ENCODE measurements around the gene RELL2. TPM values are rescaled to one million over a fixed set of nuclear protein-coding genes. Genes with fewer than 3 reads are reported as not detected.
A peak's percentile ranks its signal among the peaks of the same experiment; 100 is the strongest.

RELL2 gene
- total RNA-seq, 1 donor from 2014 or later: 7.3 TPM

DNA sequence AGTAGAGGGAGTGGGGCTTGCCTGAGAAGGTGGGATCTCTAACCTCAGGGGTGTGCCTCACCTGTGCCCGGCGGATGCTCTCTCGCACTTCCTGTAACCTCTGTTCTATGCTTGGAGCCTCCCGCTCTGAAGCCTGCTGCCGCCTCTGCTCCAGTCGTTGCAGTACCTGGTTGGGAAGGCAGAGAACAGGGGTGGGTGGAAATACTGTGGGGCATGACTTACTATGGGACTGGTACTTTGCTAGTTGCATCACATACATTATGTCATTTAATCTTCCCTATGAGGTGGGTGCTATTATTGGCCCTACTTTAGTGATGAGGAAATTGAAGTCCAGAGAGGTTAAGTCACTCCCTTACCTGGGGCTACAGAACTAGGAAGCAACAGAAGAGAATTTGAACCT is 9.2 kb downstream of the RELL2 start:
- DNase-seq (ENCODE audit: low spot score in 2 of 2): no peak
- no peak for FAIRE-seq

DNA sequence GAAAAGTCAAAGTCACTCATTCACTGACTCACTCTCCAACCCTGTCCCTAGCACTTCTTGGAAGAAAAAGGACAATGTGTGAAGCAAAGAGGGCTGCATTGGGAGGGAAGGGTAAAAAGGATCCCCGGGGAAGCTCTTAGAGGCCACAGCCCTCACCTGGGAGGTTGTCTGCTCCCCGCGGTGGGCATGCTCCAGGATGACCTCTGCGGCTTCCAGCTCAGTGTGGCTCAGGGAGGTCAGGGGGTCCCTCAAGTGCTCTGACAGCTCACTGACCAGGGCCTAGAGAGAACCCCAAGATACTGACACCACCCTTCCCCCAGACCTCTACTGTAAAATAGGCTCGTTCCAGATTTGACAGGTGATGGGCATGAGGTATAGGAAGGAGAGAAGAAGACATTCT is 10.4 kb downstream of the RELL2 start:
- DNase-seq (ENCODE audit: low spot score in 2 of 2) (no peak), FAIRE-seq (no peak)

DNA sequence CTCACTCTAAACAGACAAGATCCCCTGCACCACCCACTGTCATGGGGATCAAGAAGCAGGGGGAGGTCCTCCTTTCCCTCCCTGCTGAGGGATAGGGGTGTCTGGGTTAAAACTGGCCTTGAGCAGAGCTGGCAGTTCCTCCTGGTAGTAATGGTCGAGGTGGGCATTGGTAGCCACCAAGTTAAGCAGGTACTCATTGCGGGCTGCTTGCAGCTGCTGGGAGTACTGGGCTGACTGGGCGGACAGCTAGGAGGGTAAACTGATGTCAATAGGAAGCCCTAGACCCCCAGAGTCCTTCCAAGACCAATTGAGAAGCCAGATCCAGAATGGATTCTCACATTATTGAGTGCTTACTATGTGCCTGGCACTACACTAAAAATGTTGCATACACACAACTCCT is 11.1 kb downstream of the RELL2 start:
- DNase-seq (ENCODE audit: low spot score in 2 of 2): no peak
- no peak for FAIRE-seq

DNA sequence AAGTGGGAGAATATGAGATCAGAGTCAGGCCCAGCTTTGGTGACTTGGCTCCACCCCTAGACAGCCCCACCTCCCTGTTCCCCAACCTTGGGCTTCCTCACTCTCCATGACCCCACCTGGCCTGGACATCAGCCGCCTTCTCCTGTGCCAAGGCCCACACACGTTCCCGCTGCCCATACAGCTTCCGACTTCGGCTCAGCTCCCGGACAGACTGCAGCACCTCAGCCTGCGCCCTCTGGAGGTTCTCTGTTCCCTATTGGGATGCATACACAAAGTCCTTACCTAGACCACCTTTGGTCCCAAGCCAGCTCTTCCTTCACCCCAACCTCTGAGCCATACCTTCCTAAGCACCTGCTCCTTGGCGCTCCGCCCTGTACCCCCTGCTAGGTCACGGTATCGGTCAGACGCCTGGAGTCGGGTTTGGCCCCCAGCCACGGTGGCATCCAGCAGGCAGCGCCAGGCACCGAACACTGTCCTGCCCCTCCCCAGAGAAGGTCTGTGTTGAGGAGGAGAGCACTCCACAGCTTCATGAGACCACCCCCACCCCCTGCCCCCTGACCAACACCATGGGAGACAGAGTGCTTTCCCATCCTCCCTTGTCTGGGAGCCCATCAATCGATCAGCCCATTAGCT is 12.4 kb downstream of the RELL2 start:
- no peak for FAIRE-seq

DNA sequence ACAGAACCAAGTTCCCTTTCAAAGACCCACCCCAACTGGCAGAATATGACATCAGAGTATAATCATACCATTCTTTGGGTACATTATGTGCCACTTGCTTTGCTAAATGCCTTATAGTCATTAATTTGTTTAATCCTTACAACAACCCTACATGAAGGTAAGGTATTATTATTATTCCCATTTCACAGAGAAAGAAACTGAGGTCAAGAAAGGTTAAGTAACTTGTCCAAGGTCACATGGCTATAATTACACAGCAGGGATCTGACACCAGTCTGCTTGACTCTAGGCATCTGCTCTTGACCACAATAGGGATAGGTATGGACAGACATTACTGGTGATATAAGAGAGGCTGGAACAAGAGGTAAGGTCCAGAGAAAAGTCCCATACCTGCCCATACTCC is 13.2 kb downstream of the RELL2 start:
- DNase-seq (ENCODE audit: low spot score in 2 of 2) (no peak), FAIRE-seq (no peak)

More for the DNA sequence above, 12.4 kb downstream of the RELL2 start:
- DNase-seq (ENCODE audit: low spot score in 2 of 2): no peak

DNA sequence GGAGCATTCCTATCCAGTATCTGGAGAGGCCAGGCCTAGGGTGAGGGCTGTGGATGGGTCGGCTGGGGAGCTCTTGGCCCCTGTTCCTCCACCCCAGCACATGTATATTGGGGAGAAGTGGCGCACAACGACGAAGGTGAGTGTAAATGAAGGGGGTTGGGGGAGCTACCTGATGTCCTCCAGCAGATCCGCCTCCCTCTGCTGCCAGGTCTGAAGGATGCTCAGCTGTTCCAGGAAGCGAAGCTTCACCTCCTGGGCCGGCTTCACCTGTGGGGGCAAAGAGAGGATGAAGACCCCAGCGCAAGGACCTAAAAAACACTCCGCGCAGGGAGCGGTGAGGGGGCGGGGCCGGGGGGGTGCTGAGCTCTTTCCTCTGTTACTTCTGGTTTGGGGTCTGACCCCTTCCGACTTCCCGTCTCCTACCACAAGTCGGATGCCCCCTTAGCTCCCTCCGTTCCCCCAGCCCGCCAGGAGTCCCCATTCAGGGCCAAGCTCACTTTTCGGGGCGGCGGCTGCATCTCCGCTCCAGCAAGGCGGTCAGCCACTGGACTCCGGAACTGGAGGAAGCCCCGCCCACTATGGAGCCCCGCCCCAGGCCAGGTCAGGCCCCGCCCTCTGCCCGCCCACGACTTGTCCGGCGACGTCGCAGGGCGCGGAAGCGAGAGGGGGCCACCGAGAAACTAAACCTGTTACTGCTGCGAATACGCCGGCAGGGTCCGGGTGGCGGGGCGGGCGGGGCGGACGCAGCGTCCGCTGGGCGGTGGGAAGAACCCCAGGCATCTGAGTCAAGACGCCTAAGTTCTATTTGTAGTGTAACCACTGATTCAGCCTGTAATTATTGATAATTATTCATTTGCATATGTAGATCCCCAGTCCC is 14.3 kb downstream of the RELL2 start, which contains the start of gene FCHSD1:
Gene FCHSD1 (minus strand): TSS at position 568 of the 877 bp plus-strand sequence. CDS start 50 bp downstream, at position 518.
- FAIRE-seq (no peak), DNase-seq (ENCODE audit: low spot score in 2 of 2) (peak; percentile 89 to 99)

DNA sequence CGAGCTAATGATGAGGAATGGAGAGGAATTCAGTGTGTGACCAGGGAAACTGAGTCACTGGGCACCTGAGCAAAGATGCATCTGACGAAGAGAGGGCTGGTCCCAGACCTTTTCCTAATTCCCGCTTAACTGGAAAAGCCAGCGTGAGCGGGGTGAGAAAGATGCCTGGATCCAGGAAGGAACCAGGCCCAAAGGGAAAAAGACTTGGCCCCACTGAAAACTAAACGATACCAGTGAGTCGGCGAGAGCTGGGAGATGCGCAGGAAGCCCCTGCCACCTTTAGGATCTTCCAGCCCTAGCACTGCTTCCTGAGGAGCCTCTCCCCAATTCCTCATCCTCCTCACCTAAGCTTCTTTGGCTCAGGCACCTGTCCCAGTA is 14.9 kb downstream of the RELL2 start:
- FAIRE-seq (no peak), DNase-seq (ENCODE audit: low spot score in 2 of 2) (no peak)

DNA sequence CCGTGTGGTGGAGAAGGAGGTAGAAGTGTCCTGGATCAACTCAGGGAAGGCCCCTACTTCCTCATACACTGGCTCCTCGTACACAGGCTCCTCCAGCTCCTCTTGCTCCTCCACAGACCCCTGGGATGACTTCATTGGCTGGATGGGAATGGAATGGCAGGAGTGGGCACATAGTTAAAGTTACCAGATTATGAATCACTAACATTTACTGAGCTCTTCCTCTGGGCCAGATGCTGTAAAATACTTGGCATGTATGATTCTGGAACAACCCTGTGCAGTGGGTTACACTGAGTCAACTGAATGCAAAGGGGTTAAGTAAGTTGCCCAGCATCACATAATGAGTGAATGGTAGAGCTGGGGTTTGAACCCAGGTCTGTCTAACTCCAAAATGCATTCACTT is 17.5 kb downstream of the RELL2 start:
- DNase-seq (ENCODE audit: low spot score in 2 of 2) (no peak), FAIRE-seq (no peak)

DNA sequence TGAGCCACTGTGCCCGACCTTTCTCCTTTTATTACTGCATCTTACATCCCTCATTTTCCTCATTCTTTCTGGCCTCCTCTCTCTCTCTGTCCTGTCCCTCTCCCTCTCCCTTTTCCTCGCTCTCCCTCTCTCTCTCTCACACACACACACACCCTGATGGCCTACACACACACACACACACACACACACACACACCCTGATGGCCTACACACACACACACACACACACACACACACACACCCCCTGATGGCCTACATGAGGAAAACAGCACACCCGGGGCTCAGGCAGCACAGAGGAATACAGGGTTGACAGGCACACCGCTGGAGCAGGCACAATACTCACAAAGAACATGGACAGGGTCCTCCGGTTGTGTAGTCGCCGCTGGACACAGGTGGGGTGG is 18.2 kb downstream of the RELL2 start:
- FAIRE-seq (no peak), DNase-seq (ENCODE audit: low spot score in 2 of 2) (no peak)

DNA sequence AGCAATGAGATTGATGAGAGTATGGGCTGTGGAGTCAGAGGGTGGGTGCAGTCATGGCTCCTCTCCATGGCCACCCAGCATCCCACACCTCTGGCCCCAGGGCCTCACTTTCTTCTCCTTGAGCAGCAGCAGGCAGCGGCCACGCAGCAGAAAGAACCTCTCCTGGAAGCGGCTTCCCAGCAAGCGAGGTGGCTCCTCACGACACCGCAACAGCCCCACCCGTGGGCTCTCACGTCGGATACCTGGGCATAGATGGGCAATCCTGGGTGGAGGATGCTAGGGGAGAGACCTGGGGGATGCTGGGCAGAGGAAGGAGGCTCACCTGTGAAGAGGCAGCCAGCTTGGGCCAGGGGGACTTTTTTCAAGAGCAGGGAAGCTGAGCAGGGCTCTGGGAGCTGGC is 19.6 kb downstream of the RELL2 start:
- FAIRE-seq (no peak), DNase-seq (ENCODE audit: low spot score in 2 of 2) (no peak)

DNA sequence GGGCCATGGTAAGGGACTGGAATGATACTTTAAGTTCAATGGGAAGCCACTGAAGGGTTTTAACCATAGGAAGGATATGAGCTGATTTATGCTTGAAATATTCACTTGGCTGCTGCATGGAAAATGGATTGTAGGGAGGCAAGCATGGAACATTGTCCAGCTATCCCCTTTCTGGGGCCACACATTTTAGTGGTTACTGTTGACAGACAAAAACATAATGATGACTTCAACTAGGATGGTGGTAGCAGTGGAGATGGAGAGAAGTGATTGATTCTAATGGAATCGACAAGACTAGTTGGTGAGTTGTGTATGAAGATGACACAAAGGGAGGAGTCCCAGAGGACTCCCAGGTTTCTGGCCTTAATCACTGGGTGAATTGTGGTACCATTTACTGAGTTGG is 20.6 kb downstream of the RELL2 start:
- DNase-seq (ENCODE audit: low spot score in 2 of 2) (no peak), FAIRE-seq (no peak)

DNA sequence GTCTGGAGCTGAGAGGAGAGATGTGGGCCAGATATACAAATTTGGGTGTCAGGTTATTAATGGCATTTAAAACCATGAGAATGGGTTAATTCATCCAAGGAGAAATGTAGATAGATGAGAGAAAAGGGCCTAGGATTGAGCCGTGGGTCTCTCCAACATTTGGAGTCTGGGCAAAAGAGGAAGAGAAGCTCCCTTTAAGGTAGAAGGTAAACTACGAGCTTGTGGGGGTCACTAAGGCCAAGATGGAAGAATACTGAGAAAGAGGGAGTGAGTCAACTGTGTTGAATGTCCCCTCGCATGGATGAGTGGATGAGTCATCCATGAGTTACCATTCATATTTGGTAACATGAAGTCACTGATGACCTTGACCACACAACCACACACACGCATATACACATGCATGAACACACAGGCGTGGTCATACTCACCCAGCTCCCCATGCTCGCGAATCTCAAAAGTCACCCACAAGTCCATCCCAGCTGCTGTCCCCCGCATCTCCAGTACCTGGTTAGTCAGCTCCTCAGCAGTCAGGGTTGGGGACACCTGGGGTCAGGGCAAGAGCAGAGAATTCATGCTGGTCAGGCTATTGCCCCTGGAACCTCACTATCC is 21.2 kb downstream of the RELL2 start:
- FAIRE-seq: no peak
- no peak for DNase-seq (ENCODE audit: low spot score in 2 of 2)

DNA sequence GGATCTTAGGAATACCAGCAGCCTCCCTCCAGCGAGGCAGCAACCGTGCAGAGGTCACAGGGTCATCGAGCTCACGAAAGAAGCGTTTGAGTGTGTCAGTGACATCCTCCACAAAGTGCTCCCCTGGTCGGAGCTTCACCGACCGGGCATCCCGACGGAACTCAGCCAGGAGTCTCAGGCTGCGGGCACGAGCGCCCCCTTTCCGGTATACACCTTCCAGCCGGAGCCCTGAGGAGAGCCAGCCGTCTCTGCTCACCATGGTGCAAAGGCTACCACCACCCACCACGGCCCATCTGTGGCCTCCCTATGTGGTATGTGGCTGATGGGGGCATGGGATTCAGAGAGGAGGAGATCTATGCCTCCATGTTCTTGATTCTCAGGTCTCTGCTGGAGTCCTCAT is 25.2 kb downstream of the RELL2 start:
- no peak for FAIRE-seq

DNA sequence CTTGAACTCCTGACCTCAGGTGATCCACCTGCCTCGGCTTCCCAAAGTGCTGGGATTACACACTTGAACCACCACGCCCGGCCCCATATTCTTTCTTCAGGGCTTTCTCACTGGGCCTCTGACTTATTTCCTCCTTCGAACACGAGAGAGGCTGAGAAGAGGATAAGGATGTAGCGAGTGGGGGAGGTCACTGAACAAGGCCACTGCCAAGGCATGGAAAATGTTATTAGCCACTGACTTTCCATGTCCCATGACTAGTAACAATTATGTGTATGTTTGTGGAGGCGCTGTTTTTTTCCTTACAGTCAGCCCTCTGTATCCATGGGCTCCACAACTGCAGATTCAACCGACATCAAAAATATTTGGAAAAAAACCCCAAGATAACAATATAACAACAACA is 26.7 kb downstream of the RELL2 start:
- no peak for DNase-seq (ENCODE audit: low spot score in 2 of 2)
- FAIRE-seq: no peak

More for the DNA sequence above, 25.2 kb downstream of the RELL2 start:
- DNase-seq (ENCODE audit: low spot score in 2 of 2): no peak

DNA sequence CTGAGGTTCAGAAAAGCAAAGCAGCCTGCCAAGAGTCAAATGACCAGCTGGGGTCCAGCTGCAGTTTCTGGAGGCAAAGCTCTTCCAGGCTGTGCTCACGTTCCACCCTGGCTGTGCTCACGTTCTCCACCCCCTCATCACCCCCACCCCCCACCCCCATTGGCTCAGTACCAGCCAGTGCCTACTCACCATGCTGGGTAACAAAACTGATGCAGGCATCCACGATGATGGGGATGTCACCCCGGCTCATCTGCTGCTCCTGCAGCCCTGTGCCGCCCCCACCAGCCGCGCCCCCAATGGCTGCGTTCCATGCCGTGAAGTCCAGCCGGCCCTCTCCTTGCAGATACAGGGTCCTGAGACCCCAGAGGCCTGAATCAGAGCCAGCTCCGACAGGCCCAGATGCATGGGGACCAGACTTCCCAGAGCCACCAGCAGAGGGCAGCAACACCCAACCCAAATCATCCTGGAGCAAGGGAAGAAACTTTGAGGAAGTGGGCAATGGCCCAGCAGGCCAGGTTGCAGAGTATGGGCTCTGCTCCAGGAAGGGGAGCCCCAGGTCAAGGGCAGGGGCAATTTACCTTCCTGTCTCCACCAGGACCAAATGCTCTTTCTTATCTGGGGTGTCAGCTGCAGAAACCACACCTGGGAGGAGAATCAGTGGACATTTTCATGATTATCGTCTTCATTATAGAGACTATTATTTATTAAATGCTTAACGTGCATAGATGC is 28.1 kb downstream of the RELL2 start:
- DNase-seq (ENCODE audit: low spot score in 2 of 2) (peak; percentile 72 to 81), FAIRE-seq (no peak)

DNA sequence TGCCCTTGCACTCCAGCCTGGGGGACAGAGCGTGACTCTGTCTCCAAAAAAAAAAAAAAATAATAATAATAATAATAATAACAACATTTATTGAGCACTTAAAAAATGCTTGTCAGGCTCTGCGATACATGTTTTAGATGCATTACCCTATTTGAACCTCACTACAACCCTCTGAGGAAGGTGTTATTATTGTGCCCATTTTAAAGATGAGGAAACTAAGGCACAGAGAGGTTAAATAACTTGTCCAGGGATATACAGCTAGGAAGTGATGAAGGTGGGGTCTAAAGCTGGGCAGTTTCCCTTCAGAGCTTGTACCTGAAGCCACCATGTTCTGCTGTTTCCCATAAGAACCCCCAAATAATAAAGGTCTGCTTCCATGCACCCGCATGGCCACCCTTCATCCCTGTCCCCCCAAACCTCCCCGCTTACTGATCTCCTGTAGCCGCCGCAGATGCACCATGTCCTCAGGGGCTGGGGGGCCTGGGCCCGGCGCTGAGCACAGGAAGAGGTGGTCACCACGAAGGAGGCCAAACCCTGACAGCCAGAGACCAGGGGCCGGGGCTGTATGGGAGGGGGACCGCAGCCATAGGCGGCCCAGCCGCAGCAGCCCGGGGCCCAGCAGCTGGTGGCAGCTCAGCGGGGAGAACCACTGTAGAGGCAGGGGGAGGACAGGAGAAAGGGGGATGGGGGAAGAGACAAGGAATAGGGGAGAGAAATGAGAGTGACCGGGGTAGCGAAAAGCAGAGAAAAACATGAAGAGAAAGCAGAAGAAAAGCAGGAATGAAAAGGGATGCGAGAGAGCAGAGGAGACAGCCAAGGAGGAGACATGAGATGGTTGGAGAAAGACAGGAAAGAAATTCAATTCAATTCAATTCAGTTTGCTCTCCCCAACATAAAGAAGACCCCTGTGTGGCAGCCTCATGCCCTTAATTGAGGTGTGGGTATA is 29.5 kb downstream of the RELL2 start:
- FAIRE-seq (no peak), DNase-seq (ENCODE audit: low spot score in 2 of 2) (no peak)

DNA sequence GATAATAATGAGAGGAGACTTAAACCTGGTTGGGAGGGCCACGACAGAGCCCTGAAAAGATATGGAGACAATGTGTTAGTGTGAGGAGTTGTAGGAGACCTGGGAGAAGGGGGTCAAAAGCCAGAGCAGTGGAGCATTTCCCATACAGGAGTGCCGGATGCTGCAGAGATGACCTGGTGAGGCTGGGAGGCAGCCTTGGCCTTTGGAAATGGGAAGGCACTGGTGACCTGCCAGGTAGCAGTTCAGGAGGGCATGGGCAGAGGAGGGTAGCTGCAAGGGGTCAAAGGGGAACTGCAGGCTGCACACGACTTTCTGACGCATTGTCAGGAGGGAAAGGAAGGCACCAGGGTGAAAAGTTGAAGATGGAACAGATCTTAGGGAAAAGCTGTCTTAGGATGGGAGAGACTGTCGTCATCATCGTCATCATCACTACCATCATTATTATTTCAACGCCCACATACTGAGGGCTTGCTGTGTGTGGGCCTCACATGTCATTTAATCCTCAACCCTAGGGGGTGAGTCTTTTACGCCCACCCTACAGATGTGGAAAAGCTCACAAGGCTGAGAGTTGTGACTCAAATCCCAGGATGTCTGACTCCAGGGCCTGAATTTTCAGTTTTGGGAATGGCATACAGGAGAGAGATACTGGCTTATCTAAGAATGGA is 31.9 kb downstream of the RELL2 start:
- FAIRE-seq (no peak), DNase-seq (ENCODE audit: low spot score in 2 of 2) (no peak)

DNA sequence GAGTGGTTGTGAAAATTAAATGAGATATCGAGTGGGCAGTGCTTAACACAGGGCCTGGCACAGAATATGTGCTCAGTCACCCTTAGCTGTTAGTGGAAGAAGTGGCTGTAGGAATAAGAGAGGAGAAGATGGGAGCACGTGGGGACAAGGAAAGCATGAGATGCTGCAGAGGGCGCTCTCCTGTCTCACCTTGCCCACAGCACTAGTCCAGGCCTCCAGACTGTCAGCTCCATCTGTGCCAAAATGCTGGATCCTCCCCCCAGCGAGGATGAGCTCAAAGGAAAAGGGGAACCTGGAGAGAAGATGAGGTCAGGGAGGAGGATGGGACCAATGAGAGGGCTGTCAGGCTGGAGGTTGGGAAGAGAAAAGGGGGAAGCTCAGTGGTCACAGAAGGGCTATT is 32.7 kb downstream of the RELL2 start:
- FAIRE-seq: no peak

More for the DNA sequence above, 32.7 kb downstream of the RELL2 start:
- no peak for DNase-seq (ENCODE audit: low spot score in 2 of 2)
